ENCODE data around the gene KCNV2.

The KCNV2 gene

GRCh38 chr9:2693056-2693455 lies 24.3 kb upstream of the KCNV2 start:
- TF ChIP-seq EZH2phosphoT487 (IDR thresholded peaks at IDR 0.05; ENCODE audit: low read depth) = no peak
- TF ChIP-seq CTCF (IDR thresholded peaks at IDR 0.05; ENCODE audit: low read depth, low read length) = no peak; the same call in 1 of the 2 replicates
- Histone ChIP-seq H3K9me3 (ENCODE audit: insufficient read depth, low read length) (no peaks in the 10 kb centered on the region), H3K4me3 (ENCODE audit: low read length) (no peak overlapping the region), H3K4me1 (ENCODE audit: low read length) (no peaks in the 10 kb centered on the region), H2AFZ (ENCODE audit: low read depth, low read length) (no peak overlapping the region), H4K20me1 (ENCODE audit: insufficient read depth, low read length) (no peaks in the 10 kb centered on the region), H3K27me3 (ENCODE audit: low read depth, low read length) (no peaks in the 10 kb centered on the region), H3K36me3 (replicated peaks; ENCODE audit: low read depth, low read length) (no peaks in the 10 kb centered on the region), H3K27ac (ENCODE audit: low read length) (no peak overlapping the region), H3K9ac (ENCODE audit: low read length) (no peak overlapping the region), H3K4me2 (ENCODE audit: low read length) (no peak overlapping the region), H3K79me2 (ENCODE audit: low read length) (no peaks in the 10 kb centered on the region)

GRCh38 chr9:2697492-2697891 lies 19.8 kb upstream of the KCNV2 start:
- no peaks in the 10 kb centered on the region for H3K4me1 ChIP-seq (ENCODE audit: low read length)
- no peaks in the 10 kb centered on the region for H3K9me3 ChIP-seq (ENCODE audit: insufficient read depth, low read length)
- no peak for TF ChIP-seq EZH2phosphoT487 (IDR thresholded peaks at IDR 0.05; ENCODE audit: low read depth)
- TF ChIP-seq CTCF (IDR thresholded peaks at IDR 0.05; ENCODE audit: low read depth, low read length) = no peak
- no peaks in the 10 kb centered on the region for H4K20me1 ChIP-seq (ENCODE audit: insufficient read depth, low read length)
- H2AFZ ChIP-seq (ENCODE audit: low read depth, low read length) = no peak overlapping the region
- no peaks in the 10 kb centered on the region for H3K36me3 ChIP-seq (replicated peaks; ENCODE audit: low read depth, low read length)
- no peaks in the 10 kb centered on the region for H3K27me3 ChIP-seq (ENCODE audit: low read depth, low read length)
- no peak overlapping the region for H3K27ac ChIP-seq (ENCODE audit: low read length)
- H3K4me2 ChIP-seq (ENCODE audit: low read length) = no peak overlapping the region
- no peak overlapping the region for H3K4me3 ChIP-seq (ENCODE audit: low read length)
- H3K79me2 ChIP-seq (ENCODE audit: low read length) = no peaks in the 10 kb centered on the region
- no peak overlapping the region for H3K9ac ChIP-seq (ENCODE audit: low read length)

- Histone ChIP-seq H3K4me2 (ENCODE audit: low read length) (no peak overlapping the region), H3K79me2 (ENCODE audit: low read length) (no peaks in the 10 kb centered on the region), H3K9me3 (ENCODE audit: insufficient read depth, low read length) (no peaks in the 10 kb centered on the region), H2AFZ (ENCODE audit: low read depth, low read length) (no peak overlapping the region), H3K27me3 (ENCODE audit: low read depth, low read length) (no peaks in the 10 kb centered on the region), H3K27ac (ENCODE audit: low read length) (no peak overlapping the region), H3K4me3 (ENCODE audit: low read length) (no peak overlapping the region), H3K9ac (ENCODE audit: low read length) (no peak overlapping the region), H3K4me1 (ENCODE audit: low read length) (no peaks in the 10 kb centered on the region), H4K20me1 (ENCODE audit: insufficient read depth, low read length) (no peaks in the 10 kb centered on the region), H3K36me3 (replicated peaks; ENCODE audit: low read depth, low read length) (no peaks in the 10 kb centered on the region)
- no peak for TF ChIP-seq CTCF (IDR thresholded peaks at IDR 0.05; ENCODE audit: low read depth, low read length)
- no peak for TF ChIP-seq EZH2phosphoT487 (IDR thresholded peaks at IDR 0.05; ENCODE audit: low read depth)
Observed at GRCh38 chr9:2700398-2700797, 16.9 kb upstream of the KCNV2 start.

- H3K27ac ChIP-seq (ENCODE audit: low read length) = no peak overlapping the region
- no peaks in the 10 kb centered on the region for H3K36me3 ChIP-seq (replicated peaks; ENCODE audit: low read depth, low read length)
- H3K9me3 ChIP-seq (ENCODE audit: insufficient read depth, low read length) = no peaks in the 10 kb centered on the region
- TF ChIP-seq EZH2phosphoT487 (IDR thresholded peaks at IDR 0.05; ENCODE audit: low read depth) (no peak), CTCF (IDR thresholded peaks at IDR 0.05; ENCODE audit: low read depth, low read length) (no peak)
- H3K4me2 ChIP-seq (ENCODE audit: low read length) = no peak overlapping the region
- H3K4me1 ChIP-seq (ENCODE audit: low read length) = no peaks in the 10 kb centered on the region
- H4K20me1 ChIP-seq (ENCODE audit: insufficient read depth, low read length) = no peaks in the 10 kb centered on the region
- no peaks in the 10 kb centered on the region for H3K79me2 ChIP-seq (ENCODE audit: low read length)
- H3K9ac ChIP-seq (ENCODE audit: low read length) = no peak overlapping the region
- no peak overlapping the region for H3K4me3 ChIP-seq (ENCODE audit: low read length)
- no peaks in the 10 kb centered on the region for H3K27me3 ChIP-seq (ENCODE audit: low read depth, low read length)
- no peak overlapping the region for H2AFZ ChIP-seq (ENCODE audit: low read depth, low read length)
Observed at GRCh38 chr9:2700909-2701550, 16.3 kb upstream of the KCNV2 start.
